Measurements from ENCODE around the gene ADAM12. TPM values are rescaled to one million over a fixed set of nuclear protein-coding genes. Genes with fewer than 3 reads are reported as not detected.

The ADAM12 gene
- polyA plus RNA-seq, 1 of the 3 experiments (the other 2 are of a cell fraction), result 25.0 TPM

- Histone ChIP-seq H3K4me2 (no peak overlapping the region), H3K9me3 (no peaks in the 10 kb centered on the region), H3K27ac (ENCODE audit: low read depth in 2 of 2, low read length in 1 of 2) (peak overlapping the region in 1 of 2 experiments; percentile 89; a peak in 2 of 4 replicates), H3K4me3 (ENCODE audit: low read depth in 2 of 2, low read length in 1 of 2) (no peak overlapping the region), H3K36me3 (replicated peaks in 1 of 2; ENCODE audit: control insufficient read depth in 1 of 2, insufficient read depth in 2 of 2, low read length in 1 of 2) (peaks cover 3 to 6% of the 10 kb centered on the region in 2 experiments), H2AFZ (ENCODE audit: low read depth) (no peak overlapping the region), H3F3A (replicated peaks; ENCODE audit: insufficient read depth) (no peaks in the 10 kb centered on the region), H3K79me2 (ENCODE audit: insufficient read depth) (no peaks in the 10 kb centered on the region), H3K27me3 (ENCODE audit: insufficient read depth) (no peaks in the 10 kb centered on the region), H4K20me1 (ENCODE audit: insufficient read depth) (no peaks in the 10 kb centered on the region), H3K4me1 (ENCODE audit: control insufficient read depth in 1 of 2, insufficient read depth in 2 of 2, low read depth in 1 of 2, low read length in 1 of 2) (peaks cover 0 to 30% of the 10 kb centered on the region in 2 experiments; a peak in 2 of 4 replicates), H3K9ac (no peak overlapping the region), H3K9me2 (no peaks in the 10 kb centered on the region)
- TF ChIP-seq EZH2phosphoT487 (IDR thresholded peaks at IDR 0.05; ENCODE audit: borderline replicate concordance, low read depth) (no peak), MXI1 (IDR thresholded peaks at IDR 0.05; ENCODE audit: low read depth, low read length) (peak; percentile 49; the same call in 1 of the 2 replicates), SMC3 (IDR thresholded peaks at IDR 0.05; ENCODE audit: low read depth, low read length) (no peak)
- WGBS (ENCODE audit: low lambda C conversion rate), result 93% methylated on average over 3 of the region's 12 CpGs
- ChIA-PET CTCF (no interaction called here), POLR2A (no interaction called here)
- peak; percentile 84 for DNase-seq
Observed at GRCh38 chr10:126041804-126042231, 346.5 kb downstream of the ADAM12 start.

DNA sequence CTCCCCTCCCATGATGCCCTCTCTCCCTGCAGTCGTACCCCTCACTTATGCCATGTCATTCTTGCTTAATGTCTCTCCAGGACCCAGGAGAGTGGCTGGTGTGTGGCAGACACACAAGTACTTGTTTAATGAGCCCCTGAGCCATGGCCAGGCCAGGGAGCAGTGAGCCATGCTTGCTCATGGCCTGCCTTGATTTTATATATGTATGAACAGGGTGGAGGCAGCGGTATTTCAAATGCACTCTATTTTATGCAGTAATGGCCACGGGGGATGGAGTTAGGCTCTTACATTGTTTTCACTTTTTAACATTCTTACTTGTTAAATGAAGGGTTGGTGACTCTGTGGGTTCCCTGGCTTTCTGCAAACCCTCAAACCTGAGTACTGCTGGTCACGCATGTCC lies 347.2 kb downstream of the ADAM12 start:
- 95% methylated on average over 4 of the region's 4 CpGs for WGBS (ENCODE audit: low lambda C conversion rate)
- H3K27me3 ChIP-seq (ENCODE audit: insufficient read depth), result no peaks in the 10 kb centered on the region
- no peak overlapping the region for H3K4me3 ChIP-seq (ENCODE audit: low read depth in 2 of 2, low read length in 1 of 2)
- H3K4me1 ChIP-seq (ENCODE audit: control insufficient read depth in 1 of 2, insufficient read depth in 2 of 2, low read depth in 1 of 2, low read length in 1 of 2), result peaks cover 0 to 30% of the 10 kb centered on the region in 2 experiments; a peak in 2 of 4 replicates
- CTCF ChIA-PET, result no interaction called here
- no peak for TF ChIP-seq GATA2 (CRISPR knock-in tag; IDR thresholded peaks at IDR 0.05)
- no peak for TF ChIP-seq RXRA (IDR thresholded peaks at IDR 0.05; ENCODE audit: borderline replicate concordance, low read depth)
- TF ChIP-seq POLR2AphosphoS5 (IDR thresholded peaks at IDR 0.05; ENCODE audit: low read depth, low read length), result no peak
- TF ChIP-seq ELF1 (IDR thresholded peaks at IDR 0.05), result no peak
- TF ChIP-seq SMC3 (IDR thresholded peaks at IDR 0.05; ENCODE audit: low read depth, low read length), result no peak
- no peak for TF ChIP-seq FOXM1 (IDR thresholded peaks at IDR 0.05; ENCODE audit: low read depth)
- TF ChIP-seq, protein P1, sequence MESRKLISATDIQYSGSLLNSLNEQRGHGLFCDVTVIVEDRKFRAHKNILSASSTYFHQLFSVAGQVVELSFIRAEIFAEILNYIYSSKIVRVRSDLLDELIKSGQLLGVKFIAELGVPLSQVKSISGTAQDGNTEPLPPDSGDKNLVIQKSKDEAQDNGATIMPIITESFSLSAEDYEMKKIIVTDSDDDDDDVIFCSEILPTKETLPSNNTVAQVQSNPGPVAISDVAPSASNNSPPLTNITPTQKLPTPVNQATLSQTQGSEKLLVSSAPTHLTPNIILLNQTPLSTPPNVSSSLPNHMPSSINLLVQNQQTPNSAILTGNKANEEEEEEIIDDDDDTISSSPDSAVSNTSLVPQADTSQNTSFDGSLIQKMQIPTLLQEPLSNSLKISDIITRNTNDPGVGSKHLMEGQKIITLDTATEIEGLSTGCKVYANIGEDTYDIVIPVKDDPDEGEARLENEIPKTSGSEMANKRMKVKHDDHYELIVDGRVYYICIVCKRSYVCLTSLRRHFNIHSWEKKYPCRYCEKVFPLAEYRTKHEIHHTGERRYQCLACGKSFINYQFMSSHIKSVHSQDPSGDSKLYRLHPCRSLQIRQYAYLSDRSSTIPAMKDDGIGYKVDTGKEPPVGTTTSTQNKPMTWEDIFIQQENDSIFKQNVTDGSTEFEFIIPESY (IDR thresholded peaks at IDR 0.05; ENCODE audit: borderline replicate concordance, low read depth), result no peak
- no peak for TF ChIP-seq MXI1 (IDR thresholded peaks at IDR 0.05; ENCODE audit: low read depth, low read length)
- TF ChIP-seq, protein P2, sequence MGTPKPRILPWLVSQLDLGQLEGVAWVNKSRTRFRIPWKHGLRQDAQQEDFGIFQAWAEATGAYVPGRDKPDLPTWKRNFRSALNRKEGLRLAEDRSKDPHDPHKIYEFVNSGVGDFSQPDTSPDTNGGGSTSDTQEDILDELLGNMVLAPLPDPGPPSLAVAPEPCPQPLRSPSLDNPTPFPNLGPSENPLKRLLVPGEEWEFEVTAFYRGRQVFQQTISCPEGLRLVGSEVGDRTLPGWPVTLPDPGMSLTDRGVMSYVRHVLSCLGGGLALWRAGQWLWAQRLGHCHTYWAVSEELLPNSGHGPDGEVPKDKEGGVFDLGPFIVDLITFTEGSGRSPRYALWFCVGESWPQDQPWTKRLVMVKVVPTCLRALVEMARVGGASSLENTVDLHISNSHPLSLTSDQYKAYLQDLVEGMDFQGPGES (IDR thresholded peaks at IDR 0.05; ENCODE audit: low read depth, low read length), result no peak
- no peak for TF ChIP-seq GABPA (IDR thresholded peaks at IDR 0.05; ENCODE audit: low read depth)
- no peak for TF ChIP-seq RAD21 (IDR thresholded peaks at IDR 0.05; ENCODE audit: low read length)
- no peak for TF ChIP-seq RFX5 (IDR thresholded peaks at IDR 0.05; ENCODE audit: low read length)
- TF ChIP-seq TAF1 (IDR thresholded peaks at IDR 0.05; ENCODE audit: borderline replicate concordance, low read depth, low read length), result no peak
- TF ChIP-seq, protein P3, sequence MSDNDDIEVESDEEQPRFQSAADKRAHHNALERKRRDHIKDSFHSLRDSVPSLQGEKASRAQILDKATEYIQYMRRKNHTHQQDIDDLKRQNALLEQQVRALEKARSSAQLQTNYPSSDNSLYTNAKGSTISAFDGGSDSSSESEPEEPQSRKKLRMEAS (IDR thresholded peaks at IDR 0.05; ENCODE audit: low read depth), result no peak
- TF ChIP-seq CHD2 (IDR thresholded peaks at IDR 0.05; ENCODE audit: low read length, partially characterized antibody), result no peak
- no peak for TF ChIP-seq USF2 (IDR thresholded peaks at IDR 0.05; ENCODE audit: borderline replicate concordance, low read depth, low read length)
- no peak for TF ChIP-seq JUND (IDR thresholded peaks at IDR 0.05)
- no peak for TF ChIP-seq RCOR1 (IDR thresholded peaks at IDR 0.05; ENCODE audit: low read length)
- H3K9me3 ChIP-seq, result no peaks in the 10 kb centered on the region
- H3K36me3 ChIP-seq (replicated peaks in 1 of 2; ENCODE audit: control insufficient read depth in 1 of 2, insufficient read depth in 2 of 2, low read length in 1 of 2), result peaks cover 6 to 7% of the 10 kb centered on the region in 2 experiments
- POLR2A ChIA-PET, result no interaction called here
- H3K27ac ChIP-seq (ENCODE audit: low read depth in 2 of 2, low read length in 1 of 2), result peak overlapping the region in 1 of 2 experiments; percentile 89; a peak in 2 of 4 replicates
- no peaks in the 10 kb centered on the region for H3F3A ChIP-seq (replicated peaks; ENCODE audit: insufficient read depth)
- H3K9me2 ChIP-seq, result no peaks in the 10 kb centered on the region
- H4K20me1 ChIP-seq (ENCODE audit: insufficient read depth), result no peaks in the 10 kb centered on the region
- H3K79me2 ChIP-seq (ENCODE audit: insufficient read depth), result no peaks in the 10 kb centered on the region
- H2AFZ ChIP-seq (ENCODE audit: low read depth), result no peak overlapping the region
- no peak for DNase-seq
- no peak overlapping the region for H3K9ac ChIP-seq
- H3K4me2 ChIP-seq, result no peak overlapping the region

Measured in SK-N-SH (cell line).